Choroid plexus epithelial cell (primary cell): ENCODE measurements around the gene C19orf25.
"Not testable (repeated sequence)": the region's sequence is repeated elsewhere in the genome, so short reads cannot be mapped to it uniquely, and the experiment has no call there.

Experiments
- DNase-seq: peaks from one replicate; pipeline ENCODE4 v3.0.0-alpha.2; 2010; ENCODE audit warnings: low read depth
- H3K4me3 ChIP-seq: 2 replicates; pipeline ENCODE4 v1.5.1; 2011; ENCODE audit warnings: low read depth, mild to moderate bottlenecking, control low read depth, low read length, moderate library complexity
- TF ChIP-seq, protein P1 (sequence below): conservative IDR thresholded peaks from 2 replicates; pipeline ENCODE4 v1.5.1; 2011; ENCODE audit warnings: low read depth, mild to moderate bottlenecking, control low read depth, inconsistent platforms, low read length, moderate library complexity

Gene C19orf25

DNA sequence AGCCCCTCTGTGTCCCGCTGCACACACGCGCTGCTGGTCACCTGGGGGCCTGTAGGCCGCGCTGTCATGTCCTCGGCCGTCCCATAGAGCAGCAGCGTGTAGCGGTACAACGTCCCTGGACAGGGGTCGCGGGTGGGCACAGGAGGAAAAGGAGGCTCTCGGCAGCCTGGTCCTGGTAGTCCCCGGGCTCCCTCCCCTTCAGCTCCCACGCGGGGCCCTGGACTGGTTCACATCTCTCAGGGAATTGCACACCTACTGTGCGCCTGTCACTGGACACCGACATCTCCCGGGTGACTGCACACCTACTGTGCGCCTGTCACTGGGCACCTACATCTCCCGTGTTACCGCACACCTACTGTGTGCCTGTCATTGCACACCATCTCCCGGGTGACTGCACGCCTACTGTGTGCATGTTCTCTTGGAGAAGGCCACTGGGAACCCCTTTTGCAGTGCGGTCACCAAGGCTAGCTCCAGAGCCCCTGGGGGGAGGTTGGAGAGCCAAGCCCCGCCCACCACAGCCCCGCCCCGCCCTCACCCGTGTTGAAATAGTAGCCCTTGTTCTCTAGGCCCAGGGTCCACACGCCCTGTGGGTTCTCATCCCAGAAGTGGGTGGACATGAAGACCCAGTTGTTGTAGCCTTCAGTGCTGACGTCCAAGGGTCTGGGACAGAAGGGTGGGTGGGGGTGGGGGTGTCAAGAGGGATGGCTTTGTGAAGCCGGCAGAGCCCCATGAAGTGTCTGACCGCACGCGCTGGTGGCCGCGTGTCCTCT, 3.5 kb upstream of the C19orf25 start:
- no peak for DNase-seq

DNA sequence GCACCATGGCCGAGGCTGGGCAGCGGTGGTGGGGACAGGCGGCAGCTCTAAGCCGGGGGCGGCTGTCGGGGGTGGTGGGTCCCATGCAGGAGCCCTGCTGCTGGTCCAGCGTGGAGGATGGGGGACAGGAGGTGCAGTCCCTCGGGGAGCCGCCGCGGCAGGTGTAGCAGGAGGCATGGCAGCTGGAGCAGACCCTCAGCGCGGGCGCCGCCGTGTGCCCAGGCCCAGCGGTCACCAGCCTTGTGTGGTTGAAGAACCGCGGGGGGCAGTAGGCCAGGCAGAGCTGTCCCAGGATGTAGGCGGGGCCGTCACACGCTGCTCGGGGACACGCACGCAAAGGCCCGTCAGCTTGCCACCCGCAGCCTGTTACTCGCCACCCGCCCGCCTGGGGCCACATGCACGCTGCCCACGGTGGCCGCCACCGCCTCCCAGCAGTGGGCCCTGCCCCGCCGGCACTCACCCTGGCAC, 2.9 kb upstream of the C19orf25 start:
- DNase-seq: no peak
- TF ChIP-seq, protein P1, sequence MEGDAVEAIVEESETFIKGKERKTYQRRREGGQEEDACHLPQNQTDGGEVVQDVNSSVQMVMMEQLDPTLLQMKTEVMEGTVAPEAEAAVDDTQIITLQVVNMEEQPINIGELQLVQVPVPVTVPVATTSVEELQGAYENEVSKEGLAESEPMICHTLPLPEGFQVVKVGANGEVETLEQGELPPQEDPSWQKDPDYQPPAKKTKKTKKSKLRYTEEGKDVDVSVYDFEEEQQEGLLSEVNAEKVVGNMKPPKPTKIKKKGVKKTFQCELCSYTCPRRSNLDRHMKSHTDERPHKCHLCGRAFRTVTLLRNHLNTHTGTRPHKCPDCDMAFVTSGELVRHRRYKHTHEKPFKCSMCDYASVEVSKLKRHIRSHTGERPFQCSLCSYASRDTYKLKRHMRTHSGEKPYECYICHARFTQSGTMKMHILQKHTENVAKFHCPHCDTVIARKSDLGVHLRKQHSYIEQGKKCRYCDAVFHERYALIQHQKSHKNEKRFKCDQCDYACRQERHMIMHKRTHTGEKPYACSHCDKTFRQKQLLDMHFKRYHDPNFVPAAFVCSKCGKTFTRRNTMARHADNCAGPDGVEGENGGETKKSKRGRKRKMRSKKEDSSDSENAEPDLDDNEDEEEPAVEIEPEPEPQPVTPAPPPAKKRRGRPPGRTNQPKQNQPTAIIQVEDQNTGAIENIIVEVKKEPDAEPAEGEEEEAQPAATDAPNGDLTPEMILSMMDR: no peak
- no peak overlapping the region for H3K4me3 ChIP-seq

More for the DNA sequence above, 3.5 kb upstream of the C19orf25 start:
- H3K4me3 ChIP-seq: no peak overlapping the region
- TF ChIP-seq, protein P1: no peak

DNA sequence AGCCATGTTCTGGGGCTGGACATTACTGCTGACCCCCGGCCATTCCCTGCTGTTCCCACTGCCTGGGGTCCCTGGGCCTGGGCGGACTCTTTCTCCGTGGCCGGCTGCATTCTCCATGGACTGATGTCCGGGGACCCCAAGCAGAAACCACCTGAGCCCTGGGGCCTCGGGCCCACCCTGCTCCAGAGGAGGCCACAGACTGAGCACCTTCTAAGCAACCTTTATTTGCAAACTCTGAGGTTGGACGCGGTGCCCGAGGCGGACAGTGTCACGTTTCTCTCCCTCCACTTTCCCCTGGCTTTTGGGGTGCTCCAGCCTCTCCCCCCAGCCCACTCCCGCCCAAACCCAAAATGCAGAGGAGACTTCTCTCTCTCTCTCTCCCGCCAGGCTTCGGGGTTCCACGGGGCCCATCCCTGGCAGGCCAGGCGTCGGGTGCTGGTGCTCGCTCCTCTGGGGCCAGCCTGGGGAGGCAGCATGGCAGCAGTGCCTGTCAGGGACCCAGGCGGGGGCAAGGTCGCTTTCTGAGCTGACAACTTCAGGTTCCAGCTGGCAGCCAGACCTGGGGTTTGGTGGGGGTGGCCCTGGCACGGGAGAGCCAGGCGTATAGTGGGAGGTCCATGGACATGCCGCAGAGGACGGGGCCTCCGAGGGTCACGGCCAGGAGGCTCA, 2.3 kb upstream of the C19orf25 start:
- DNase-seq: no peak
- TF ChIP-seq, protein P1: no peak
- H3K4me3 ChIP-seq: no peak overlapping the region

DNA sequence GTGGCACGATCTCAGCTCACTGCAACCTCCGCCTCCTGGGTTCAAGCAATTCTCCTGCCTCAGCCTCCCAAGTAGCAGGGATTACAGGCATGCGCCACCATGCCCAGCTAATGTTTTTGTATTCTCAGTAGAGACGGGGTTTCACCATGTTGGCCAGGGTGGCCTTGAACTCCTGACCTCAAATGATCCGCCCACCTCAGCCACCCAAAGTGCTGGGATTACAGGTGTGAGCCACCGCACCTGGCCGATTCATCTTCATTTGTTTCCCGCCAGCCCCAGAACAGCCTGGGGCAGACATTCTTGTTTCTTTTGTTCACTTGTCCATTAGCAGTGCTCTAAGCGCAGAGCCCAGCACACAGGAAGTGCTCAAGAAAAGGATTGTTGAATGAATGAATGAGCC, 2.0 kb downstream of the C19orf25 start:
- not testable (repeated sequence) for DNase-seq, H3K4me3 ChIP-seq

DNA sequence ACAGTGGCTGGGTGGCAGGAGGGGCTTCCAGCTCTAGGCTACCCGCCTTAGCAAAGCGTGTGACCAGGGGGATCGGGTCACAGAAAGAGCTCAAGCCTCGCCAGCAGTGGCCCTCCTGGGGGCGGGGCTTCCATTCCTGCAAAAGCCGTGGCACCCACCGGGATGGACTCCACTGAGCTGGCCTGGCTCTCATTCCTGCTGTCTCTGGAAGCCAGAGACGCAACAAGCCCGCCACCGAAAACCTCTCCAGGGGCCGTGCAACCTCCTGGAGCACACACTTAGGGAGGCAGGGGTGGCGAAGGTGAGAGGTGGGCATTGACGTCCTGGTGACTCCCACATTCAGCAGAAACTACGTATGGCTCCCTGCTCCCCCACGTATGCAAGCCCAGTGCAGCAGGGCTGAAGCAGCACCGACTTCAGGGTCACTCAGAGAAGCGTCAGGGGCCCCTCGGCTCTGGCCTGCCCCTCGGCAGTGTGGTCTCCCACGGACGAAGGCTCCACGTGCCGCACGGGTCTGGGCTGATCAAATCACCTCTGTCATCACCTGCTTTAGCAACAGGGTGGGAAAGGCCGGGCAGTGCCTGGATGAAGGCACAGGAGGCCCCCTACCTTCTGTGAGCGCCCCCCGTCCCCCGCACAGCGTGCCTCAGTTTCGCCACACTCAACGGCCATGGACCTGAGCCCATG, 3.1 kb downstream of the C19orf25 start:
- TF ChIP-seq, protein P1: no peak
- H3K4me3 ChIP-seq: no peak overlapping the region
- DNase-seq: no peak

DNA sequence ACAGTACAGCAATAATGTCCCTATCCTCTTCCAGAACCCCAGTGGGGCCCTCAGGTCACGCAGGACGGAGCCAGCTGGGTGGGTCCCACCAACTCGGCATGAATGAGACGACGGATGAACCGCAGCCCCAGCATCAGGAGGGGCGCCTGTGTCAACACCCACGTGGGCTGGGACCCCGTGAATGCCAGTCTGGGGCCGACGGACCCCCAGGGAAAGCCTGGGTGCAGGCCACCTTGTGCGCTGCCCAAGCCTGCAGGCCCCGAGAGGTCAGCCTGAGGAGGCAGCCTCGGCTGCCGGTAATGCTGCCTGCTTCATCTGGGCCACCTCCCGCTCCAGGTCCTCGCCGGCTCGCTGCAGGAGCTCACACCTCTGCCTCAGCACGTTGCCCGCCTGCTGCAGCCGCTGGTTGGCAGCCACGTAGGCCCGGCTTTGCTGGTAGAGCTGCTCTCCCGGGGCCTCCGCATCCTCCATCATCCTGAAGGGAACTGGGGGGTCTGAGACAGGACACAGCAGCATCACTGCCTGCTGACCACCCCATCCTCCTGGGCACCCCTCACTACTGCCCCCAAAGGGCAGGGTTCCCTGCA, 4.2 kb downstream of the C19orf25 start:
- no peak overlapping the region for H3K4me3 ChIP-seq
- DNase-seq: no peak
- TF ChIP-seq, protein P1: no peak
